HG03442 (cell line): ENCODE results near the gene ACVR1.
"Not testable (repeated sequence)": the region's sequence is repeated elsewhere in the genome, so short reads cannot be mapped to it uniquely, and the experiment has no call there.

Experiments used
- ATAC-seq: cut with Tn5 transposase; IDR thresholded peaks from one replicate; pipeline ENCODE4 v1.9.1; 2021; ENCODE audit warnings: mild to moderate bottlenecking, moderate library complexity; ENCODE audit not compliant: unreplicated experiment

ACVR1 gene

DNA sequence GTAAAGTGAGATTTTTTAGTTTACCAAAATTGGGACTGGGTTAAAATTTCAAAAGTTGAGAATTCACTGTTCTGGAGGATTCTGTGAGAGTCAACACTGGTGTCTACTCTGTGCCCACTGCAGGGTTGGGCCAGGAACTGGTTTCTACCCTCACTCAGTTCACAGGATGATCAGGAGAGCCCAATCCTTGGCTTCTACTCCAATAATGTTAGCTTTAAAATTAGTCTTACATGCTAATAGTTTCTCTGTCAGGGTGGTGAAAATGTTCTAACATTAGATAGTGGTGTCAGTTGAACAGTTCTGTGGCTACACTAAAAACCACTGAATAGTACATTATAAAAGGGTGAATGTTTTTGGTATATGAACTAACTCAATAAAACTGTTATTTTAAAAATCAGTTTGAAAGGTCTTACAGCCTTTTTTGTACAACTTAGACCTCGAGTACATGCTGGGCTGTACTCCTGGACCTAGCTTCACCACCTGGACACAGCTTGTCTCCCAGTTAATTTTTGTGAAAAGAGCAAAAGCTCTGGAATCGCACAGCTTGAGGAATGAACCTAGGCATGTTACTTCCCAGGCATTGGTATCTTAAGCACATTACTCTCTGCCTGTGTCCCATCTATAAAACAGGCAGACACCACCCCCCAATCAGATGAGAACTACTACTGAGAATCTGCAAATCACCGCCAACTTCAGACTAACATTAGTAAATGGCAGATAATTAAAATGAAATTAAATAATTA is 44.4 kb downstream of the ACVR1 start:
- ATAC-seq, result no peak

DNA sequence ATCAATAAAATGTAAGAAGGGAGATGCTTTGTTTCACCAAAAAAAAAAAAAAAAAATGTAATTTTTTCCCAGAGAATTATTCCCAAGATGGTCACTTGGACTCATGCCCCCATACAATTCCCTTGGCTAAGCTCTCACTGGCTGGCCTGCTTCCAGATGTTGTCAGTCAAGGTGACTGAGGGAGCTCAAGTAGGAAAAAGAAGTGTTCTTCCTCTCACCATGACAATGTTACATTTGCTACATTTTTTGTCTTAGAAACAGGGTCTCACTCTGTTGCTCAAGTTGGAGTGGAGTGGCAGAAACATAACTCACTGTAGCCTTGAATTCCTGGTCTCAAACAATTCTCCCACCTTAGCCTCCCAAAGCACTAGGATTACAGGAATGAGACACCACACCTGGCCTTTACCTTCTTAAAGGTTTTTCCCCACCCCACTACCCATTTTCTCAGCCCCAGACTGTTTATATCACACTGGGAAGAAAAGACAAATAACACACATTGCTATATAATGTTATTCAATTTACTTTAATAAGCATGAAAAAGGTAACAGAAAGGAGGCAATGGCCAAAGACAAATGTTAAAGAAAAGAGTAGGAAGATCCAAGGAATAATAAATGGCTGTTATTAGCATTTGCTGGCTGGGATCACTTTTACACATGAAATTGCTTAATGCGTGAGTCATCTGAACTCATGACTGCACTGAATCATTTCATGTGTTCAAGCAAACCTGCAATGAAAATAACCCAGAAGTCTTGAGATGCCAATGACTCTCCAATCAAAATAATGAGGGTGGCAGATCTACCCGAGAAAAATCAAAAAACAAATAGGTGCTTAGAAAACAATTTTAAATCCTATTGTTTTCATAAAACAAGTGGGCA is 45.2 kb downstream of the ACVR1 start:
- ATAC-seq, result no peak

DNA sequence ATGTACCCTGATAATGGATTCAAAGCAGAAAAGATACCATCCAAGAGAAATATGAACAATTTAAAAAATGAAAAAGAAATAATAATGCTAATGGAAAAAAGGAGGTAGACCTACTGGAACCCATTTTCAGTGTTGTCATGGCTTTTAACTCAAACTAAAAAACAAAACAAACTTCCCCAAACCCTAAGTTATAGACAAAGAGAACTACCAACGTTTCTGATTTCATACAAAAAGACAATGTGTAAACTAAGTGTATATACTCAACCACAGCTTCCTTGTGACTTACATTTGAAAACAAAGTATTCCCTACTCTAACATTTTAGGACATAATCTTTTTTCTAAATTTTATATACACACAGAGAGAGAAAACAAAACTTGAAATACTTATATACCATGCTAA is 45.9 kb downstream of the ACVR1 start:
- ATAC-seq, result no peak

- ATAC-seq, result no peak
Observed at GRCh38 chr2:157827377-157827776, 48.8 kb downstream of the ACVR1 start.

- not testable (repeated sequence) for ATAC-seq
Observed at GRCh38 chr2:157826644-157827043, 49.5 kb downstream of the ACVR1 start.

DNA sequence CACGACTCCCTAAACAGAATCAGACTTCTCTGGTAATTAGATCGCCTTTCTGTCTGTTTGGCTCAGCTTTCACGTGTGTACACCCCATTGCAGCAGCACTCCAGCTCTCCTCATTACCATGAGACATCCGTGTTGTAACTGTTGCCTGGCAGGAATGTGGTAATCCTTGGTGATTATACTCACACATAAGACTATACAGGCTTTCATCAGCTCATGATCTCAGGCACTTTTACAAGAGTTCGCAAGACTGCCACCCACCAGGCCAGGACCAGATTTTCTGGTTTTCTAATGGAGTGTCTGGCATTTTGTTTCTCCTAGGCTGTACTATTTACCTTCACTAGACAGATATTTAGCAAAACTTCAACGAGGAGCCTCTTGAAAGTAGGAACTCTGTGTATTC is 50.2 kb downstream of the ACVR1 start:
- ATAC-seq, result no peak

- ATAC-seq, result no peak
Observed at GRCh38 chr2:157822993-157823392, 53.1 kb downstream of the ACVR1 start.

- ATAC-seq, result no peak
Observed at GRCh38 chr2:157822533-157822932, 53.6 kb downstream of the ACVR1 start.

- ATAC-seq, result no peak
Observed at GRCh38 chr2:157821519-157822131, 54.5 kb downstream of the ACVR1 start.

GRCh38 chr2:157820193-157820592 is 55.9 kb downstream of the ACVR1 start:
- ATAC-seq, result no peak

DNA sequence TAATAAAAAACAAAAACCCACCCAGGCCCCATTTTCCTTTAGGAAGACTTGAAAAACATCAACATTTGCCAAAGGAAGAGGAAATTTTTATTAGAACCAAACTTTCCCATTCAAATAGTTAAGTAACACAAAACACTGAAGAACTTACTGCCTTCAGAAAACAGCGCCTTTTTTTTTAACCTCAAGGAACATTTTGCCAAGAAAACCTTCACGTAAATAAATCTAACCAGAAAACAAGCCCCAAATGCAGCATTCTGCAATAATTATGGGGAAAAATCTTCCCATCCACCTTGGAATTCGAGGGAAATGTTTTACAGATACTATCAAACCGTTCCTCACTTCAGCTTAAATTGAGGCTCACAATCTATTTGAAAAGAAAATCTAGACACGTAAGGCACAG is 56.4 kb downstream of the ACVR1 start:
- no peak for ATAC-seq

DNA sequence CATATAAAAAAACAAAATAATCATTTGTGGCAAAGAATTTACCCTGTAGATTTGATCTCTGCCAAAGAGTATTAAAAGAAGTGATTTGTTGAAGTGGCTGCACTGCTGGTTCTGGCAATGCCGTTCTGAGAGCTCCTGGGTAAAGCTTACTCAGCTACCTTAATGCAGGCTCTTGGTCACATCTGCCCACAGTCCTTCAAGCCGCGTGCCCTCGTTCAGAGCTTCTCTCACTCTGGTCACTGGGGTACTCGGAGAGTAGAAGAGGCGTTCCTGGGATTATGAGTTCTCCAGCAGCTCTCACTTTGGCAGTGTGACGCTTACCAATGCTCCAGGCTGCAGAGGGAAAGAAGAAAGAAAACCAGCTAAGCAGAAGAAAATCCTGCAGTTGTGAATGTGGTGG is 57.9 kb downstream of the ACVR1 start:
- ATAC-seq, result no peak

- no peak for ATAC-seq
Observed at GRCh38 chr2:157815421-157815820, 60.7 kb downstream of the ACVR1 start.

DNA sequence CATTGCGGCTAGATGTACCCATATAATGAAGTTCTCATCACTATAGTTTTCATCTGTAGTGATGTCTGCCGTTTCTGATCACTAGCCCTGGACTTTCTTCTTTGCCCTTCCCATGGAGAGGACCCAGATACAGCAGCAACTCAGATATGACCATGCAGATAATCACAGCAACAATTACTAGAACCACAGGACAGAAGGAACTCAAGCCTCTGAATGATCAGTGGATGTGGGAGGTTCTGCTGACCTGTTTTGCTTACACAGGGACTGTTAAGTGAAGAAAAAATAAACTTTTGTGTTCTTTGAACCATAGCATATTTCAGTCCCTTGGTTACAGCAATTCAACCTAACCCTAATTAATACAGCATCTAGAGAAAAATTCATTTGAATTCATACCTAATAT is 62.7 kb downstream of the ACVR1 start:
- no peak for ATAC-seq

DNA sequence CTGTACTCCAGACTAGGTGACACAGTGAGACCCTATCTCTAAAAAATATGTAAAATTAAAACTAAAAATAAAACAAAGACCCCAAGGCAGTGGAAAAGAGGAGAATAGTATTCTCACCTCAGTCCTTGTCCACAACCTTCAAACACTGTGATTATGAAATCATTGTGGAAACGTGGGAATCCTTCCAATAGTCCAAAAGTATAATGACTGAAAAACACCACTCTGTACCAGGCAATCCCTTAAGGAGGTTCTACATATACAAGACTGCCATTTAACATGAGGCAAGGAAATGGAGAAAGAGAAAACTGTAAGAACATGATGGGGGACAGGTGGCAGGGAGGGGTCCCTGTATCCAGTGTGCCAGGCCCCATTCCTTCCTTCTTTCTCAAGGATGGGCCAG is 66.1 kb downstream of the ACVR1 start:
- no peak for ATAC-seq

DNA sequence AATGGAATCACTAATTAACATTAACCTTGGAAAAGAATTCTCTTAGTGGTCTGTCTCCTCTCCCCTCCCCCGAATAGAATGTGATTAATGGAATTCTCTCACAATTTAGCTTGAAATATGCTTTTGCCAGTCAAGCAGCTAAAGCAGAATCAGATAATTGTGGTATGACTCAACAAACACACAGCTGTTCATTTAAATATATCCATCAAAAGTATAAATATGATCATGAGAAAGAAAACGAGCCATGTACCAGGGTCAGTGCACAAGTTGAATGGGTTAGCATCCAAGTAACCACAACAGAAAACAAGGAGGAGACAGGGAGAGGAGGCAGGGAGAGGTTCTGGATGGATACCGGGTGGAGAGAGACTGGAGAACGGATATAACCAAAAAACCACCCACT is 66.9 kb downstream of the ACVR1 start:
- no peak for ATAC-seq

- ATAC-seq, result no peak
Observed at GRCh38 chr2:157808421-157808820, 67.7 kb downstream of the ACVR1 start.

GRCh38 chr2:157806426-157807077 is 69.6 kb downstream of the ACVR1 start:
- no peak for ATAC-seq

DNA sequence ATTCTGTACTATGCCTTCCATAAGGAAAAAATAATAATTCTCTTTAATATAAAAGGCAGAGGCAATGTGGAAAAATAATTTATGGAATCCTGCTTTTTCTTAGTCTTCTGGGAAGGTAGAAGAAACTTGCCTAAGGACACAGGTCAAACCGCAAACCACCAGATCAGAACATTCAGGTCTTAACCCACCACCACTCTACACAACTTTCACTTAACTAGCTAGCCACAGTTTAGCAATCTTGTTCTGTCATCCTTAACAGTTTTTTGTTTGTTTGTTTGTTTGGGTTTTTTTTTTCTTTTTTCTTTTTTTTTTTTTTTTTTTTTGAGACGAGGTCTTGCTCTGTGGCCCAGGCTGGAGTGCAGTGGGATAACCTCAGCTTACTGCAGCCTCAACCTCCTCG is 70.6 kb downstream of the ACVR1 start:
- no peak for ATAC-seq

DNA sequence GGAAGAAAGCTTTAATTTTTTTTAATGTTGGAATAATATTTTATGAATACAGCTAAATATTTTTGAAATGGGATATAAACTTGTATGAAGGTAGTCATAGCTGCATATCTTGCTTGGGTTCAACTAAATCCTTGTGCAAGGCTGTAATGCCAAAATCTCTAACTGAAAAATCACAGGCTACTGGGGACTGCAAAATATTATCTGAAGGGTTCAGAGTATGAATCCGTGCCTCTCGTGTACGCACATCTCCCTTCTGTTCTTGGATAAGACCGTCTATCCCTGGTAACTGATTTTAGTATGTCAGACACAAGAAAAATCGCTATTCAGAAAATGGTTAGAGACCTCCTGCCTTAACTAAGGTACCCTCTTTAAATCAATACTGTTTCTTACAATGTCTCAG is 71.8 kb downstream of the ACVR1 start:
- no peak for ATAC-seq

- no peak for ATAC-seq
Observed at GRCh38 chr2:157803952-157804351, 72.2 kb downstream of the ACVR1 start.
